Stimulated activated naive CD4-positive, alpha-beta T cell treated with Interleukin-2 at 50 U/mL for 16 hours (primary cell): ENCODE data around the gene HTR4.
"Not testable (repeated sequence)": the region's sequence is repeated elsewhere in the genome, so short reads cannot be mapped to it uniquely, and the experiment has no call there.

Source experiments
- DNase-seq: peaks from one replicate; lab custom pipeline; 2025; lab: John Stamatoyannopoulos, UW

The HTR4 gene, protein sequence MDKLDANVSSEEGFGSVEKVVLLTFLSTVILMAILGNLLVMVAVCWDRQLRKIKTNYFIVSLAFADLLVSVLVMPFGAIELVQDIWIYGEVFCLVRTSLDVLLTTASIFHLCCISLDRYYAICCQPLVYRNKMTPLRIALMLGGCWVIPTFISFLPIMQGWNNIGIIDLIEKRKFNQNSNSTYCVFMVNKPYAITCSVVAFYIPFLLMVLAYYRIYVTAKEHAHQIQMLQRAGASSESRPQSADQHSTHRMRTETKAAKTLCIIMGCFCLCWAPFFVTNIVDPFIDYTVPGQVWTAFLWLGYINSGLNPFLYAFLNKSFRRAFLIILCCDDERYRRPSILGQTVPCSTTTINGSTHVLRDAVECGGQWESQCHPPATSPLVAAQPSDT

GRCh38 chr5:148653836-148654781 lies at the start of gene HTR4:
HTR4 (minus strand) TSS chr5:148654527; CDS start chr5:148637014, 17,513 bp downstream.
- DNase-seq, result no peak

DNA sequence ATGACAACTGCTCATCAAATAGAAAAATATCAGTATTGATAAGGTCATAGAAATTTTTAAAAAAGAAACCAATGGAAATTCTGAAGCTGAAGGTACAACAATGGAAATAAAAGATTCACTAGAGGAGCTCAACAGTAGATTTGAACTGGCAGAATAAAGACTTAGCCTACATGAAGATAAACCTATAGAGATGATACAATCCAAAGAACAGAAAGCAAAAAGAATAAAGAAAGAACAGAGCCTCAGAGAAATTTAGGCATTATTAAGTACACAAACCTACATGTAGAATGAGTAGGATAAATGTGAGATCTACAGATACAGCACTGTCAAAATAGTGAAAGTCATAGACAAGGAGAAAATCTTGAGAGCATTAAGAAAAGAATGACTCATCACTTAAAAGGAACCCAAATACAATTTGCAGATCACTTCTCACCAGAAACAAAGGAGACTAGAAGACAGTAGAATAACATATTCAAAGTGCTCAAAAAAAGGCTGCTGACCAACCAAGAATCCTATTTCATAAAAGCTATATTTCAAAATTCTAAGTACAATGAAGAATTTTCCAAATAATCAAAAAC lies 47.8 kb upstream of the HTR4 start:
- no peak for DNase-seq

DNA sequence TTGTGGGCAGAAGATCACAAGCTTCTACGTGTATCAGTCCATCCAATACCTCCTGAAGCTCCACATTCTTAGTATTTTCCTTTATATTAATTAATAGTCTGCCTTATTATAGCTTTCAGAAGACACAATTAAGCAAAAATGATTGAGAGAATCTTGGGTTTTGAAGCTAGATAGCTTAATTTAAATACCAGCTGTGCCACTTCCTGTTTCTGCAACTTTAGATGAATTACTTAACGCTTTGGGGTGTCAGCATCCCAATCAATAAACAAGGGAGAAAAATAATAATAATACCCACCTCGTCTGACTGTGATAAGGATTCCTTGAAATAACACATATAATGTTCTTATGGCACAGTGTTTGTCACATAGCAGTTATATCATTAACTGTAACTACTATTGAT lies 44.7 kb upstream of the HTR4 start:
- no peak for DNase-seq

DNA sequence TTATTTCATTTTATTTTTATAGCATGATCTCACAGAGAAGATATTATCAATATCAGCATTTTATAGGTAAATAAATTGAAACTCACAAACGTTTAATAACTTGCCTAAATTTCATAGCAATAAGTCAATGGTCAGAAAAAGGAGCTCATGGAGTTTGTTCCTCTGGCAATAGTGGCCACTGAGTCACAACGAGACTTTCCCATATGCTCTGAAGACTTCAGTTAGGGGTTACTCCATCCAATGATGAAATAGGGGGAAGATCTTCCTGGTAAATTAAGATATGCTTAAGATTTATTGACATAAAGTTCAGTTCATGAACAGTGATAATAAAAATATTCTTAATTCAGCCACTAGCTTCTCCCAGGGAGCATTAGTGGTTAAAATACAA lies 43.5 kb upstream of the HTR4 start:
- DNase-seq, result no peak

- no peak for DNase-seq
These were observed 43.0 kb upstream of the HTR4 start for GRCh38 chr5:148697180-148697808.

GRCh38 chr5:148696187-148697036 lies 42.1 kb upstream of the HTR4 start:
- DNase-seq, result no peak

- DNase-seq, result no peak
These were observed 36.6 kb upstream of the HTR4 start for GRCh38 chr5:148690945-148691344.

DNA sequence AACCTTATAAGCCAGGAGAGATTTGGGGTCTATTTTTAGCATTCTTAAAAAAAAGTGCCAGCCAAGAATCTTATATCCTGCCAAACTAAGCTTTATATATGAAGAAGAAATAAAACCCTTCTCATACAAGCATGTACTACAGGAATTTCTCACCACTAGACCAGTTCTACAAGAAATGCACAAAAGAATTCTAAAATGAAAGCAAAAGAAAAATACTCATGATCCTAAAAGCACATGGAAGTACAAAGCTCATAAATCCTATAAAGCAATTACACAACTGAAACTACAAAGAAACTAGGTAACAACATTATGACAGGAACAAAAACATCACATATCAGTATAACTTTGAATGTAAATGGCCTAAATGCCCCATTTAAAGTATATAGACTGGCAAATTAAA lies 34.5 kb upstream of the HTR4 start:
- no peak for DNase-seq

DNA sequence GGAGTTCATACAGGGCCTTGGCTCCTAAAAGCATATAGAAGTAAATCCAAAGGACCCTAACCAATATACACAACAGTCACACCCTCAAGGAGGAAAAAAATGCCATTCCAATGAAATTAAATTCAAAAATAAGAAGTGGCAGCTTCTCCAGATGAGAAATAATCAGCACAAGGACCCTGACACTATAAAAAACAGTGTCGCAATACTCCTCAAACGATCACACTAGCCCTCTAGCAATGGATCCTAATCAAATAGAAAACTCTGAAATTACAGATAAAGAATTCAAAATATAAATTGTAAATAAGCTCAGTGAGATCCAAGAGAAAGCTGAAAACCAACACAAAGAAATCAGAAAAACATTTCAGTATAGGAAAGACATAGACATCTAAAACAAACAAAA lies 33.5 kb upstream of the HTR4 start:
- no peak for DNase-seq

DNA sequence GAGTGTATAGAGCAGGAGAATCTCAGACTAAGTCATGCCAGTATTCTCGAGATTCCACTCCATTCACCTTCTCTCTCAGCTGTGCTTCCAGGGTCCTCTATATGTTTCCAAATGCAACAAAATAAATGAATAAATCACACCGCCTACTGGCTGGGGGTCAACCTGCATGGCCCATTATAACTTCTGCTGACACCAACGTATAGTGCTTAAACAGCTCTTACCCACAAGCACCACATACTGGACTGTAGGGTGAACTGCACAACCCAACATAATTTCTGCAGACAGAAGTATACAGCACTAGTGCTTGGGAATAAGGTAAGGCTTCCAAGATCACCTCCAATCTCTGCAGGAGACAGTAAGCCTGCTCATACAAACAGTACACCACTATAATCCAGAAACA lies 33.1 kb upstream of the HTR4 start:
- DNase-seq, result no peak

GRCh38 chr5:148686660-148687059 lies 32.3 kb upstream of the HTR4 start:
- DNase-seq, result no peak

GRCh38 chr5:148685520-148686134 lies 31.3 kb upstream of the HTR4 start:
- no peak for DNase-seq

DNA sequence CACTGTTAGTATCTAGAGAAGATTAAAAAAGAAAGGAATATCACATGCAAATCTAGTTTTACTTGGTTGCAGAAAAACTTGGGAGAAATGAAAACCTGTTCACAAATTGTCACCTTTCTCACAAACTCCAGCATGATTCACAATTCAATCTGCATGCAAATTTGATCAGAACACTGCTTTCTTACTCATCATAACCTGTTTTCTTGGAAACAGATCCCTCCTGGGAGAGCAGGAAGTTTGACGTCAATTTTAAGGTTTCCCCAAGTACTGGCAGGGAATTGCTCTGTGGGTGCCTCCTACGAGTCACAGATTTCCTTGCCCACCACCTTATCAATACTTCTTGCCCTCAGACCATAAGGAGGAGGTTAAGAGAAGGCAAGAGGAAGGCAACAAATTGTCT lies 30.2 kb upstream of the HTR4 start:
- DNase-seq, result no peak

DNA sequence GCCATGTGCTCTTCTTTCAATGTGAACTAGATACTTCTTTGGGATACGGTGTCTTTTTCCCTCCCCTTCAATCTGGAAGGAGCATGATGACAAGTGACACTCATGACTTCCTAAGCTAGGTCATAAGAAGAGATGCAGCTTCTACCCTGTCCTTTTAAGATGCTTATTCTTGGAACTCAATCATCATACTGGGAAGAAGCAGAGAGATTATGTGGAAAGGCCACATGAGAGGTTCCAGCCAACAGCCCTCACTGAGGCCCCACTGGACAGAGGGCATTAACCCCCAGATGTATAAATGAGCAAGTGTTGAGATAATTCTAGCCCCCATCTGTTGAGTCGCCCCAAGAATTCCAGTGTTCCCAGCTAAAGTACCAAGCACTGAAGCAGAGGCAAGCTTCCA lies 29.3 kb upstream of the HTR4 start:
- no peak for DNase-seq

GRCh38 chr5:148682058-148683026 lies 28.0 kb upstream of the HTR4 start:
- DNase-seq, result no peak

DNA sequence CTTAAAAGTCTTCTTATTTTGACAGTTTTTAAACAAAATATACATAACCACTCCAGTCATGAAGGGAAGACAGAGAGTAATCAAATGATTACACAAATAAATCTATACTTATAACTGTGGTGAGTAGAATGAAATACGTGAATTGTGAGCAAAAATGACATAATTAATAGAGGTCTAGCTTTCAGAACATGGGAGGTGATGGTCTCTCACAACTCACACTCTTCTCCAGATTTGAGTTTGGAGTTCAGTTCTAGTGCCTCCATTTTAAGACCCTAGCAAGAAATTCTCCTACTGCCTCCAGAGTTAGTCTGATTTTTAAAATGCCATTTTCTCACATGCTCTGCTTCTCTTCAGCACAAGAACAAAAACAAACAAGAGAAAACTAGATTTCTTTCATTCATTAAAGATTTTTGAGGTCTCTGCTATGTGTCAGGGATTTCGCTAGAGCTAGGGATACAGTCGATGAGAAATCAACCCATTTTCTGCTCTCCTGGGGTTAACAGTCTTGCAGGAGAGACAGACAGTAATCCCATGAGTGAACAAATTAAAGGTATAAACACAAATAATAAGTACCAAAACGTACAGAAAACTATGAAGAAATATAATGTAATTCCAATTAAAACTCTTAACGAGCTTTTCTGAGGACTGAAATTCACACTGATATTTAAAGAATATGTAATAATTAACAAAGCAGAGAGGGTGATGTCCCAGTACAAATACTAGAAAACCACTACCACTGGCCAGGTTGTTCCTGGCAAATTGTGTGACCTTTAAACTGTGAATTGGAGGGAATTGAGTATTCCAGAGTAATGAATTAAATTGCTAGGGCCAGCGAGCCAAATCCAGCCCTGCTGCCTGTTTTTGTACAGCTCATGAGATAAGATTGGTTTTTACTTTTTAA lies 27.1 kb upstream of the HTR4 start:
- DNase-seq, result no peak

- DNase-seq, result not testable (repeated sequence)
These were observed 19.4 kb upstream of the HTR4 start for GRCh38 chr5:148673704-148674103.

DNA sequence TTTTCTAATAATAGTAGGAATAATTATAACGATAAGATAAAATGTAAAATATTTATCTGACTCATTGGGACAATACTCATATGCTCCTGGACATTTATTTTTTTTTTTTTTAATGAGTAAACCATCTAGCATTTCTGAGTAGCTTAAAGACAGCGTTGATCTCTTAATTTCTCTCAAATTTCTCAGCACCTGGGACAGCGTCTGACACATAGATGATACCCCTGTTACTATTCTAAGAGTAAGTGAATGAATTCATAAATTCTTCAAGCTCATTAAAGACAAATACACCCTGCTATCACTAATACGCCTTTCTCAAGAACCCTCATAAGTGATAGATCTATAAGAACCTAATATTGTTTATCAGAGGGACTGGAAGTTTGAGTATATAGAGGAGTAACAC lies 12.0 kb upstream of the HTR4 start:
- DNase-seq, result no peak

- DNase-seq, result no peak
These were observed 11.1 kb upstream of the HTR4 start for GRCh38 chr5:148665431-148665830.
